Measurements from ENCODE around the gene CANX.
"Not testable (repeated sequence)": the region's sequence is repeated elsewhere in the genome, so short reads cannot be mapped to it uniquely, and the experiment has no call there.

CANX gene, protein sequence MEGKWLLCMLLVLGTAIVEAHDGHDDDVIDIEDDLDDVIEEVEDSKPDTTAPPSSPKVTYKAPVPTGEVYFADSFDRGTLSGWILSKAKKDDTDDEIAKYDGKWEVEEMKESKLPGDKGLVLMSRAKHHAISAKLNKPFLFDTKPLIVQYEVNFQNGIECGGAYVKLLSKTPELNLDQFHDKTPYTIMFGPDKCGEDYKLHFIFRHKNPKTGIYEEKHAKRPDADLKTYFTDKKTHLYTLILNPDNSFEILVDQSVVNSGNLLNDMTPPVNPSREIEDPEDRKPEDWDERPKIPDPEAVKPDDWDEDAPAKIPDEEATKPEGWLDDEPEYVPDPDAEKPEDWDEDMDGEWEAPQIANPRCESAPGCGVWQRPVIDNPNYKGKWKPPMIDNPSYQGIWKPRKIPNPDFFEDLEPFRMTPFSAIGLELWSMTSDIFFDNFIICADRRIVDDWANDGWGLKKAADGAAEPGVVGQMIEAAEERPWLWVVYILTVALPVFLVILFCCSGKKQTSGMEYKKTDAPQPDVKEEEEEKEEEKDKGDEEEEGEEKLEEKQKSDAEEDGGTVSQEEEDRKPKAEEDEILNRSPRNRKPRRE

DNA sequence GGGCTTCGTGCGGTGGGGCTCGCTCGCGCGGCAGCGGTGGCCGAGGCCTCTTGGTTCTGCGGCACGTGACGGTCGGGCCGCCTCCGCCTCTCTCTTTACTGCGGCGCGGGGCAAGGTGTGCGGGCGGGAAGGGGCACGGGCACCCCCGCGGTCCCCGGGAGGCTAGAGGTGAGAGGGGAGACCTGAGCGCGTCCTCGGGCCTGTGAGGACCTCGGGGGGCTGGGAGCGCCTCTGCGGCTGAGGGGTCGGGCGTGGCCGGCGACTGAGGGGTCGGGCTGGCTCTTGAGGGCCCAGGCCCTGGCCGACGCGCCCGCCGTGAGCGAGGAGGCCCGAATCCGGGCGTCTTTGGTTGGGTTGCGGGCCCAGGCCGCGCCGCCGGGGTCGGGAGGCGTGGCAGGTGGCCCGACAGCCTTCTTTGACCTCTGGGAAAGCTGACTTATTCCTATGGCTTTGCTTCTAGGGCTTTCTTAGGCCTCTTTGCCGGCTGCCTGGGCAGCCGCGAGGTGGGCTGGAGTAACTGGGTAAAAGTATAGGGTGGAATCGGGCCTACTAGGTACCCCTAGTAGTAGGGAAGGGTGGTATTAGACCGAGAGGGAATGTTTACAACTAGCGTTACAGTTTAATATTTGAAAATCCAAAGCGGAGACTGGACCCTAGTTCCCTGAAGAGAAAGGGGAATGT is at the start of gene CANX:
CANX (plus strand) TSS at position 33 of the 681 bp plus-strand sequence. CDS start 6,715 bp downstream, outside the sequence.
- in situ Hi-C loops (cut with MboI; ENCODE audit: low sequenced_read_pairs) = no loop called here

DNA sequence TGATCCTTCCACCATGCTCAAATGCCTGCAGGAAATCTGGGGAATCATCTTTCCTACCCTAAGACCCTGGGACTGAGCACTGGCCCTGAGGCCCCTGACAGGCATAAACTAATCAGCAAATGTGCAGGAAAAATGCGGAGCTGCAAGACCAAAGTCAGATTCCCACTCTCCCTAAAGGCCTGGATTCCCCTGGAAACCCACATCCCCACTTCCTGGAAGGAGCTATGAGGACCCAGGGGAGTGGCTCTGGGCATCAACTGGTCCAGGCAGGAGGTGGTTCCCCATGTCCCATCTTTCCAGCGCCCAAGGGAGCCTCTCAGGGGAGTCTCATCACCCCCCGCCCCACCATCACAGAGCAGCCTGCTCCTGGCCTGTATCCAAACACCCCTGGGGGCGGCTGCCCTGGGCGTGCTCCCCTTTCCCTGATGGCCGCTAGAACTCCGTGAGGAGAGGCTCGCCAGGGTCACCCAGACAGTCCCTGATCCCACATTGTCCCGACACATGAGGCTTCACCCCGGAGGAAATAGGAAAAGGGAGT is 49.5 kb upstream of the CANX start:
- in situ Hi-C loops (cut with MboI; ENCODE audit: low sequenced_read_pairs) = not testable (repeated sequence)

DNA sequence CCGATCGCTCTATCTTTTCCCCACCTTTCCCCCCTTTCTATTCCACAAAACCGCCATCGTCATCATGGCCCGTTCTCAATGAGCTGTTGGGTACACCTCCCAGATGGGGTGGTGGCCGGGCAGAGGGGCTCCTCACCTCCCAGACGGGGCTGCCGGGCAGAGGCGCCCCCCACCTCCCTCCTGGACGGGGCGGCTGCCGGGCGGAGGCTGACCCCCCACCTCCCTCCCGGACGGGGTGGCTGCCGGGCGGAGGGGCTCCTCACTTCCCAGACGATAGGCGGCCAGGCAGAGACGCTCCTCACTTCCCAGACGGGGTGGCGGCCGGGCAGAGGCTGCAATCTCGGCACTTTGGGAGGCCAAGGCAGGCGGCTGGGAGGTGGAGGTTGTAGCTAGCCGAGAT is 48.5 kb upstream of the CANX start:
- in situ Hi-C loops (cut with MboI; ENCODE audit: low sequenced_read_pairs) = not testable (repeated sequence)

DNA sequence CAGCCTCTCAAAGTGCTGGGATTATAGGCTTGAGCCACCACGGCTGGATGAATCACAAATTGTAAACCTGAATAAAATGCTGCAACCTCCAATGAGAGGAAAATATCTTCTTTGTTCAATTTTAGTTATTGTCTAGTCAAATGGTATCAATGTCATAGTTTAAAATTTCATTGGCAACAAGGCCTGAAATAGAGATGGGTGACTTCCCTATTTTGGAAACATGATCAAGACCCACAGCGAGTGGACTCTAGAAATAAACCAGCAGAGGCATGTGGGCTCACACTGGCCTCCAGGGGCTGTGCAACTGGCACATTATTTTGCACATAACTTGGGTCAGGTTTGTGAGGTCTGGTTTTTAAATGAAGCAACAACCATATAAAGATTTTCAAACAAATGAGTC is 45.6 kb upstream of the CANX start:
- in situ Hi-C loops (cut with MboI; ENCODE audit: low sequenced_read_pairs) = not testable (repeated sequence)

DNA sequence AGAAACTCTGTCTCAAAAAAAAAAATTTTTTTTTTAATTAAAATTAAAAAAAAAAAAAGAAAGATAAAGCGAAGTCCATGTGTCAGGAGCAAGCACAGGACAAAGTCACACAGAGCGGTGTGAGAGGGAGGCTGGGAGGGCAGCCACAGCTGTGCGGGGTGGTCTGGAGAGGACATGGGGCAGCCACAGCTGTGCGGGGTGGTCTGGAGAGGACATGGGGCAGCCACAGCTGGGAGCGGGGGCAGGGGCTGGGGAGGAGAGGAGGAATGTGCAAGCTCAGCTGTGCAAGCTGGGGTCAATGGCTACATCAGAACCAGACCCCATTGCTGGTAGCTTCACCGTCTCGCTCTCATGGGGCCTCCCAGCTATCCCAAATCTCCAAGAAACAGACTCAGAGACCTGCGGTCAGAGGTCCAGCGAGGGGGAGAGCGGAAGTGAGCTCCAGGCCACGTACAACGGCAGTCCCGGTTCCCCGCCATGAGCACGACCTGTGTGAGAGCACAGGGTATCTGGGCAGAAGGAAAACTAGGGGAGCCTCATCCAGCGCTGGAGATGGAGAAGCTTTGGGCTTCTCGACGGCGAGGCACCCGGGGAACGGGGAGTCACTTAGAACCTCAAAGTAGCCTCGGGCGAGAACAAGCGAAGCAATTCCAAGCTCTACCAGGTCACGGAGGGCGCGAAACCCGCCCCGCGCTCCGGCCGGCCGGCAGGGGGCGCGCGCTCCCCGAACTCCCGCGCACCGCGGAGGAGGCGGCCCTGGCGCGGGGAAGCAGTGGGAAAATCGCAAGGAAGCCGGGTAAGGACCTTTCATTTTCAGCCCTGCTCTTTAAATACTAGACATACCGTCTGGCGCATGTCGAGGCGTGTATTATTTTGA is 41.2 kb upstream of the CANX start:
- in situ Hi-C loops (cut with MboI; ENCODE audit: low sequenced_read_pairs) = not testable (repeated sequence)

DNA sequence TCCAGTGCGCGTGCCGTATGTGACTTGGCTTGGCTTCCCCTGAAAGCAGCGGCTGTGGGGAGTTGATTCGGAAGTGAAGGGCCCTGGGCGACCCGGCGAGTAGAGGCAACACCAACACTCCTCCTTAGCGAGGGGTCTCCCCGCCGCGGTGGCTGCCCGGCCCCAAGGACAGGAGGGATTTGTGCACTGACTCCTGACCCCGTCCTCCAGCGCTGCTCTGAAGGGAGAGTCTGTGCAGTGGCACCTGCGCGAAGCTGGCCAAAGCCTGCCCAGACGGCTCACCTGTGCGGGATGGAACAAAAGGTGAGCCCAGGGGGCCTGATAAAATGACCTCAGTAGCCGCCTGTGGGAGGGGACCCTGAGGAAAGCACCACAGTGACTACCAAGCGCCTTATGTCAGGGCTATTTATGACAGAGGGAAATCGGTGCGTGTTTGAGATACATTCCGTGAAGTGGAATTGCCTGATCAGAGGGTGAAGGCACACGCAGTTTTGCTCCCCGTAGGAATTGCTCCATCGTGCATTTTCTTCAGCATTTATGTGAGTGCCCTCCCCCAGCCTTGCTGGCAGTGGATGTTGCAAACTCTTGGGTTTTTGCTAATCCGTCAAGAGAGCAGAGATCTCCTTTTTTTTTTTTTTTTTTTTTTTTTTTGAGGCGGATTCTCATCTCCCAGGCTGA is 40.4 kb upstream of the CANX start:
- in situ Hi-C loops (cut with MboI; ENCODE audit: low sequenced_read_pairs) = not testable (repeated sequence)

DNA sequence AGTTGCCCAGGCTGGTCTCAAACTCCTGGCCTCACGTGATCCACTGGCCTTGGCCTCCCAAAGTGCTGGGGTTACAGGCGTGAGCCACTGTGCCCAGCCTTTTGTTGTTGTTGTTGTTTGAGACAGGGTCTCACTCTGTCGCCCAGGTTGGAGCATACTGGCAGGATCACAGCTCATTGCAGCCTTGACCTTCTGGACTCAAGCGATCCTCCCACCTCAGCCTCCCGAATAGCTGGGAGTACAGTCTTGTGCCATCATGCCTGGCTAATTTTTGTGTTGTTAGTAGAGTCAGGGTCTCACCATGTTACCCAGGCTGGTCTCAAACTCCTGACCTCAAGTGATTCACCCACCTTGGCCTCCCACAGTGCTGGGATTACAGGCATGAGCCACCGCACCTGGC is 37.1 kb upstream of the CANX start:
- in situ Hi-C loops (cut with MboI; ENCODE audit: low sequenced_read_pairs) = not testable (repeated sequence)

DNA sequence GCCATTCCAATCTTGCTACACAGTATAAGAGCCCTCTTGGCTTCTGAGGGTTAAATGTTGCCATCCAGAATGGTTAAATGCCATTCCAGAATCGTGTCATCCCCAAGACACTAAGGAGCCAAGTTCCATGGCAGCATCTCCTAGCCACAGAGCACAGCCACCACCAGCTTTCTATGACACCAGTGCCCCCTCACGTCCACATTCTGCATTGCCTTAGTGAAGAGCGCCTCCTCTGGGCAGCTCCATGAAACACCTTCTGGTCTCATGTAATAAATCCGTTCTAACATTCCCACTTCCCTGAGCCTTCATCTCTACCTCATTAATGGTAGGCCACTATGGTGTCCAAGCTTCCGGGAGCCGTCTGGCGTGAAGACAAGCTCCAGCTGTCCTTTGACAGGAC is 30.4 kb upstream of the CANX start:
- in situ Hi-C loops (cut with MboI; ENCODE audit: low sequenced_read_pairs) = no loop called here

DNA sequence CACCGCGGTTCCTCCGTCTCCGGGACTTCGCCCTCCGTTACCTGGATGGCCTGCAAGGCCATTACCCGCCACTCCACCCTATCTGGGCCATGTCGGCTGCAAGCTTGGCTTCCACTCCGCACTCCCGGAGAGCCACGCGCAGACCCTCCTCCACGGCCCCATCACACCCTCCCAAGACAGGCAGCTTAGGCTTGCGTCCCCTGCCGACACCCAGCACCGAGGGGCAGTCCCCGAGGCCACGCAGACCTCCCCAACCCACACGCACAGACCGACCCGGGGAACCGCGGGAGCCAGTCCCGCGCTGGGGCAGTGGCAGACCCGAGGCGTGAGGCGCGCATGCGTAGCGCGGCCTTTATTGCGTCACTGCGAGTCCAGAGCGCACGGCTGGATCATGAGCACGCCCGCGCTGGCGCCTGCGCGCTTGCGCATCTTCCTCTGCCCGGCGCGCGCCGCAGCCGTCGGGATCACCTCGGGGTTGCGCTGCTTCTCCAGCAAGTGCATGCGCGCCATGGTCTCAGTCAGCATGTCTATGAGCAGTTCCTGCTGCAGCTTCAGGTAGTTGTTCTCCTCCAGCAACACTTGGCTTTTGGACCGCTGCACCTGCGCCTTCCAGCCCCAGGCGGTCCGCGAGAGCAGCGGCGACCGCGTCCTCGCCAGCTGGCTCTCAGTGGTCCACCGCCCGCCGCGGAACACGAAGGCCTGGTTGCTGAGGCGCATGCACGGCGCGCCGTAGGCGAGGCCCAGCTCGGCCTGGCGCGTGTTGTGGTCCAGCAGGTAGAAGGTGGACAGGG is 20.3 kb upstream of the CANX start:
- in situ Hi-C loops (cut with MboI; ENCODE audit: low sequenced_read_pairs) = no loop called here

DNA sequence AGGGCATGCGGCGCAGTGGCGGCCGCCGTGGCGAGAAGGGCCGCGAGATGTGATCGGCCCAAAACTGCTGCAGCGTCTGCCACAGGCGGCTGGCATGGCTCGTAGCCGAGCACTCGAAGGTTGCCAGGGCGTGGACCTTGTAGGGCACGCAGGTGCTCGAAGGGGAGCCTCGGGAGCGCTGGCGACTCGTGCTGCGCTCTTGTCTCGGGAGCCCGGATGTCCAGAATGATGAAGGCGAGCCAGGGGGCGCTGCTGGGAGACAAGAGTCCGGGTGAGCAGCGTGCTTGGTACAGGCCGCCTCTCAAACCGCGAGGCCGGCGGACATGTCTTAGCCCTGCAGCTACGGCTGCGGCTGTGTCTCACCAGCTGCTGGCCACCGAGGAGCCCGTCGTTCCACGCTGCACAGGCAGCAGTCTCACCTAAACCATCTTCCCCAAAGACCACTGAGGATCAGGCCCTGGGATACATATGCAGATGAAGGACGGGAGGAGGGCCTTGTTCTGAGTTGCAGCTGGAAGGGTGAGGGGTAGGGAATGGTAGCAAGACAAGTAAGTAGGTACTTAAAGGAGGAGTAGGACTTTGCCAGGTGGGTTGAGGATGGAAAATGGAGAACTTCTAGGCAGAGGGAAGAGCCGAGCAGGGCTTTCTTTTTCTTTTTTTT is 19.6 kb upstream of the CANX start:
- in situ Hi-C loops (cut with MboI; ENCODE audit: low sequenced_read_pairs) = no loop called here

DNA sequence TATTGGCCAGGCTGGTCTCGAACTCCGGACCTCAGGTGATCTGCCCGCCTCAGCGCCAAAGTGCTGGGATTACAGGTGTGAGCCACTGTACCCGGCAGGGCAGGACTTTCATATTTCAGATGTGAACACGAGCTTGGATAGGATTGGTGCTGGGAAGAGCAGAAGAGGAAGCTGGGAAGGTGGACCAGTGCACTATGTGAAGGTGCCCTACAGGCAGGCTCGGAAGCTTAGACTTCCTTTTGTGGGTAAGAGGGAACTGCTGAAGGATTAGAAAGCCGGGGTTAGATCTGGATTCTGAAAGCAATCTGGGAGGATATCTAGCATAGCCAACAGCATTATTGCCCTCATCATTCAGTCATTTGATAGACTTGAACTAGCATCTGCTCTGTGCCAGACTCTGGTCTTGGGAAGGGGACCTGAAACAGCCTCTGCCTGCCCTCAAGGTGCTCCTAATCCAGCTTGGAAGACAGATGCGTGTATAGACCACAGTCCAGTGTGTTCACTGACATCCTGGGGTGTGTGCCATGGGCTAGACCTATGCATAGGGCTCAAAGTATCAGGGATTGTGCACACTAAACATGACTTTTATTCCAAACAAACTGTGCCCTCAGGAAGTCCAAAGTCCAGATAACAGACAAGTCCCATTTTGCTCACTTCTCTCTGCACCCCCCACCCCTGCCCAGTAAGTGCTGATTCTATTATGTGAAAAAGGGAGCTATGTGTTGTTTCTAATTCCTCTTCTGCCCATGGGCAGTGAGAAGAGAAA is 18.6 kb upstream of the CANX start:
- in situ Hi-C loops (cut with MboI; ENCODE audit: low sequenced_read_pairs) = no loop called here

DNA sequence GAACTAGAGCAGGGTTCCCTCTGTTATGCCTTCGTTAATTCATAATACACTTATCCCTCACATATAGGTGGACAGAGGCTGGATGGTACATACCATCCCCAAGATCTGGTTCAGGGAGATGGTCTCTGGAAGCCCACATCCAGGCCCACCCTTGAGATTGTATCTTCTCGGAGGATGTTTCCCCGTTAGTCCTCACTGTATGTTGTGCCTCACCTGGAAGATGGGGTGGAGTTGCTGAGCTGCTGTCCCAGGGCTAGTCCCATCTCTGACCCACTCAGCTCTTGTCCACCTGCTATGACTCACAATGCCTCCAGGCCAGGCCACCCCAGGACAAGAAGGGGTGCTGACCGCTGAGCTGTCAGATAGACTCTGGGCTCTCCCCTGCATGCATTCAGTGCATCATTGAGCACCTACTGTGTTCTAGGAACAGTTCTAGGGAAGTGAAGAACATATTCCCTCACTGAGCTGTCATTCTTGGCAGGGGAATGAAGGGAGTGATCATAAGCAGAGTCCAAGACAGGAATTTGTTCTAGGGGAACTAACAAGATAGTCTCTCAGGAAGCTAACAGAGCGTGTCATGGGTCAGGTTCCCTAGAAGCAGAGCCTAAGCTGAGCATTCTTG is 17.9 kb upstream of the CANX start, which contains the start of gene CBY3:
CBY3 (minus strand) TSS at position 255 of the 622 bp plus-strand sequence; CDS start at position 139, 116 bp downstream.
- in situ Hi-C loops (cut with MboI; ENCODE audit: low sequenced_read_pairs) = no loop called here

DNA sequence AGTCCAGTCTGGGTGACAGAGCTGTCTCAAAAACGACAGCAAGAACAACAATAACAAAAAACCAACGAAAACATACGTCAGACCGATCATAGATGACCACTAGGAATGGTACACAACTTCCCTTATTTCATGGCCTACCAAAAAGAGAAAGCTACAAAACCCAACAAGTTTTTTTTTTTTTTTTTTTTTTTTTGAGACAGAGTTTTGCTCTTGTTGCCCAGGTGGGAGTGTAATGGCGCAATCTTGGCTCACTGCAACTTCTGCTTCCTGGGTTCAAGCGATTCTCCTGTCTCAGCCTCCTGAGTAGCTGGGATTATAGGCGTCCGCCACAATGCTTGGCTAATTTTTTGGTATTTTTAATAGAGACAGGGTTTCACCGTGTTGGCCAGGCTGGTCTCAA is 9.6 kb upstream of the CANX start:
- in situ Hi-C loops (cut with MboI; ENCODE audit: low sequenced_read_pairs) = not testable (repeated sequence)

DNA sequence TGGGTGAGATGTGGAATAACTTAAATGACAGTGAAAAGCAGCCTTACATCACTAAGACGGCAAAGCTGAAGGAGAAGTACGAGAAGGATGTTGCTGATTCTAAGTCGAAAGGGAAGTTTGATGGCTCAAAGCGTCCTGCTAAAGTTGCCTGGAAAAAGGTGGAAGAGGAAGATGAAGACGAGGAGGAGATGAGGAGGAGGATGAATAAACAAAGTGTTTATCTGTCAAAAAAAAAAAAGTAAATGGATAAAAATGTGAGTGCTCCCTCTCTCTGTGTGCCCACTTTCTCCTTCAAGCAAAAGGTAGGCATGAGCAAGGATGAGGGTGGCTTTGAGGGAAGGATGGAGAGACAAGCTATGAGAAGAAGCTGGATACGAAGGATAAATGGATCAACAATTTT is 4.2 kb upstream of the CANX start:
- in situ Hi-C loops (cut with MboI; ENCODE audit: low sequenced_read_pairs) = no loop called here

DNA sequence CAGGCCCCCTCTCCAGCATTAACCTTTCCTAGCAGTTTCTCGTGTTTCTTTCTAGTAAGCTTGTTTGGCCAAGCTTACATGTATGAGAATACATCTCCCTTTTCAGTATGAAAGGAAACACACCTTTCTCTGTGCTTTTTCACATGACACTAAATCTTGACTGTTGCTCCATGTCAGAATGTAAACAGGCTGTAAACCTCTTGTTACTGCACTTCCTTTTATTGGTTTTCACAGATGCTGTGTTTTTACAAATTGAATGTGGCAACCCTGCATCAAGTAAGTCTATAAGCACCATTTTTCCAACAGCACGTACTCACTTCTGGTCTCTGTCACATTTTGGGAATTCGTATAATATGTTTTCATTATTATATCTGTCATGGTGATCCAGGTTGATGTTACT is 2.2 kb upstream of the CANX start:
- in situ Hi-C loops (cut with MboI; ENCODE audit: low sequenced_read_pairs) = no loop called here

DNA sequence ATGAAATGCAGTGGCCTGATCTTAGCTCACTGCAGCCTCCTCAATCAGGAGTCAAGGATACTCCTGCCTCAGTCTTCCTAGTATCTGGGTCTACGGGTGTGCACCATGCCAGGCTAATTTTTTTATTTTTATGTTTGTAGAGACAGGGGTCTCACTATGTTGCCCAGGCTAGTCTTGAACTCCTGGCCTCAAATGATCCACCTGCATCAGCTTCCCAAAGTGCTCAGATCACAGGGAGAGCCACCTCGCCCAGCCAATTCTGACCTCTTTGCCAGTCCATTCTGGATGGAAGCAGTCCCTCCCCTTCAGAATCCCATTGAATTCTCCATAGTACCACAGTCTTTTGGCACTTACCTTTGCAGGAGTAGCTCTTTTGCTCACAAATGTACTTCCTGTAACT is 1.7 kb upstream of the CANX start:
- in situ Hi-C loops (cut with MboI; ENCODE audit: low sequenced_read_pairs) = no loop called here

DNA sequence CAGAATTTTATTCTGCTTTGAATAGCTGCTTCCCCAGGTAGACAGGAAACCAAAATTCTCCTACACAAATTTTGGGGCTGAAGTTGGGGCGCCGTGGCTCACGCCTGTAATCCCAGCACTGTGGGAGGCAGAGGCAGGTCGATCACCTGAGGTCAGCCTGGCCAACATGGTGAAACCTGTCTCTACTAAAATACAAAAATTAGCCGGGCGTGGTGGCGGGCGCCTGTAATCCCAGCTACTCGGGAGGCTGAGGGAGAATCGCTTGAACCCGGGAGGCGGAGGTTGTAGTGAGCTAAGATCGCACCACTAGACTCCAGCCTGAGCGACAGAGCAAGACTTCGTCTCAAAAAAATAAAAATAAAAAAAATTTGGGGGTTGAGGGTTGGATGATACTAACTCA is 1.2 kb upstream of the CANX start:
- in situ Hi-C loops (cut with MboI; ENCODE audit: low sequenced_read_pairs) = not testable (repeated sequence)

Data from HL-60/S4 treated with phorbol 12-myristate 13-acetate at 8.2 ng/mL for 4 days and 3 days (cell line).